Mucosa of rectum (tissue), 2 donors: ENCODE results near the gene HPCAL1.

Experiments used
- H3K27ac ChIP-seq, 2 donors: one replicate each; pipeline ENCODE4 v1.7.0; 2013; ENCODE audit warnings: inconsistent platforms in 2 of 2, low read depth in 2 of 2, low read length in 2 of 2
- H3K27me3 ChIP-seq, 2 donors: one replicate each; pipeline ENCODE4 v1.7.0; 2013; ENCODE audit warnings: low read length in 2 of 2; ENCODE audit not compliant: control insufficient read depth in 2 of 2, insufficient read depth in 2 of 2
- H3K36me3 ChIP-seq, 2 donors: one replicate each; pipeline ENCODE4 v1.7.0; 2013; ENCODE audit warnings: low read length in 2 of 2; ENCODE audit not compliant: control insufficient read depth in 2 of 2, insufficient read depth in 2 of 2
- H3K4me1 ChIP-seq, 2 donors: one replicate each; pipeline ENCODE4 v1.7.0; 2013; ENCODE audit warnings: low read length in 2 of 2, mild to moderate bottlenecking in 1 of 2; ENCODE audit not compliant: control insufficient read depth in 2 of 2, insufficient read depth in 2 of 2
- H3K4me3 ChIP-seq, 2 donors: one replicate each; pipeline ENCODE4 v1.7.0; 2013; ENCODE audit warnings: low read length in 2 of 2
- H3K9ac ChIP-seq, 2 donors: one replicate each; pipeline ENCODE4 v1.7.0; 2013; ENCODE audit warnings: low read length in 2 of 2, low read depth in 1 of 2, mild to moderate bottlenecking in 1 of 2
- H3K9me3 ChIP-seq, 2 donors: one replicate each; pipeline ENCODE4 v1.7.0; 2013; ENCODE audit warnings: low read length in 2 of 2; ENCODE audit not compliant: control insufficient read depth in 2 of 2
- donor health status: healthy.
- donor health status: Normal muscosa, but diverticular disease.

HPCAL1 gene

DNA sequence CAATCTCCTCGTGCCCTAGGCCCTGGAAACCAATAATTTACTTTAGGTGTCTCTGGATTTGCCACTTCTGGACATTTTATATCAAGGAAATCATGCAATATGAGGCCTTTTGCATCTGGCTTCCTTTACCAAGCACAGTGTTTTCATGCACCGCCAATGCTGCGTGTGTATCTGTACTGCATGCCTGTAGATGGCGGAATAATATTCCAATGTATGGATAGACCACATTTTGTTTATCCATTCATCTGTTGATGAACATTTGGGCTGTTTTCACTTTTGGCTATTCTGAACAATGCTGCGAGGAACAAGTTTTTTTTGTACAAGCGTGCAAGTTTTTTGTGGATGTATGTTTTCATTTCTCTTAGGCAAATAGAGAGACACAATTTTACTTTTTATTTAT is 18.9 kb downstream of the HPCAL1 start:
- Histone ChIP-seq H3K4me3 (no peak overlapping the region), H3K9ac (no peak overlapping the region), H3K27me3 (no peaks in the 10 kb centered on the region), H3K9me3 (no peaks in the 10 kb centered on the region), H3K4me1 (peaks cover 11 to 12% of the 10 kb centered on the region in 2 donors), H3K36me3 (peaks cover 0 to 5% of the 10 kb centered on the region in 2 donors), H3K27ac (no peak overlapping the region)

DNA sequence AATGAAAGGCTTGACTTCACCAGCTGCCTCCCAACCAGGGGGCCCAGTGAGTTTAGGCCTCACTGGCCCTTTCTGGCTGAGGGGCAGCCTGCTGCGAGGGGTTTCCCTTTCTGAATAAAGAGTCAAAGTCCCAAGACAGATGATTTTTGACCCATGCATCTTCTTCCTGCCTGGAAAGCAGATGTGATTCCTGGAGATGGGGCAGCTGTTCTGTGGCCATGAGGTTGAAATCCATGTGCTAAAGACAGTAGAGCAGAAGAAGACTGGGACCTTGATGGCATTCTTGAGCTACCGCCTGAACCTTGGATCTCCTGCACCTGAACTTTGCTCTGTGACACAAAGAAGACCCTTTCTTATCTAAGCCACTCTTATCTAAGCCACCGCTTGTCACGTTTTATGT is 19.8 kb downstream of the HPCAL1 start:
- peaks cover 0 to 5% of the 10 kb centered on the region in 2 donors for H3K36me3 ChIP-seq
- no peak overlapping the region for H3K4me3 ChIP-seq
- H3K4me1 ChIP-seq: peaks cover 14 to 18% of the 10 kb centered on the region in 2 donors
- H3K9ac ChIP-seq: no peak overlapping the region
- no peak overlapping the region for H3K27ac ChIP-seq
- no peaks in the 10 kb centered on the region for H3K27me3 ChIP-seq
- no peaks in the 10 kb centered on the region for H3K9me3 ChIP-seq

DNA sequence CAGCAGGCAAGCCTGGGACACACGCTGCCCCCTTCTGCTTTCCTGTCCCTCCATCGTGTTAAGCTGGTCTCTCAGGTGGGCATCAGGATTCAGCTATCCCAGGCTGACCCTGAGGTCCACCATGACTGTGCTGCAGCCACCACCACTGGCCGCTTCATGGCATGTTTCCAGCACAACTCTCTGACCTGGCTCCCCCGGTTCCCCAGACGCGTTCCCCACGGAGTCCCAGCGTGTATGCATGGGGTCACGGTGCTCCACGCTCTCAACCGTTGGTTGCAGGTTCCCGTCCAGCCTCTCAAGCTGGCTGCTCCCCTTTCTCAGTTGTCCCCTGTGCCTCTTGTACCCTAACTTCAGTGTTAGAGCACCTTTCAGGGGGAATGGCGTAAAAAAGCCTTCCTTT is 20.3 kb downstream of the HPCAL1 start:
- Histone ChIP-seq H3K9me3 (no peaks in the 10 kb centered on the region), H3K27ac (no peak overlapping the region), H3K36me3 (peaks cover 0 to 5% of the 10 kb centered on the region in 2 donors), H3K9ac (no peak overlapping the region), H3K4me1 (peaks cover 14 to 23% of the 10 kb centered on the region in 2 donors), H3K4me3 (no peak overlapping the region), H3K27me3 (no peaks in the 10 kb centered on the region)

DNA sequence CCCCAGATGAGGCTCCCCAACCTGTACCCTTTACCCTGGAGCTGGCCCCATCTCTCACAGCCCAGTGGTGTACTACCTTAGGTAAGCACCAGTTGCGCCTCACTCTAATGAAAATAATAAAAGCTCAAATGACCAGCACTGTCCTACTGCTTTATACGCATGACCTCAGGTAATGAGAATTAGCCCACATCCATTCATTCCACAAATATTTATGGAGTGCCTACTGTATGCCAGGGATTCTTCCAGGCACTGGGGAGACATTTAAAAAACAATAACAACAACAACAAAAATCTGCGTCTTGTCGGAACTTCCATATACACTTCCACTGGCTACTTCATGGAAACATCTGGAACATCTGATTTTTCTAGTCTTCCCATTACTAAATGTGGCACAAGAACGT is 20.8 kb downstream of the HPCAL1 start:
- Histone ChIP-seq H3K4me1 (peaks cover 14 to 27% of the 10 kb centered on the region in 2 donors), H3K4me3 (no peak overlapping the region), H3K9me3 (no peaks in the 10 kb centered on the region), H3K36me3 (peaks cover 0 to 5% of the 10 kb centered on the region in 2 donors), H3K27ac (no peak overlapping the region), H3K9ac (no peak overlapping the region), H3K27me3 (no peaks in the 10 kb centered on the region)

DNA sequence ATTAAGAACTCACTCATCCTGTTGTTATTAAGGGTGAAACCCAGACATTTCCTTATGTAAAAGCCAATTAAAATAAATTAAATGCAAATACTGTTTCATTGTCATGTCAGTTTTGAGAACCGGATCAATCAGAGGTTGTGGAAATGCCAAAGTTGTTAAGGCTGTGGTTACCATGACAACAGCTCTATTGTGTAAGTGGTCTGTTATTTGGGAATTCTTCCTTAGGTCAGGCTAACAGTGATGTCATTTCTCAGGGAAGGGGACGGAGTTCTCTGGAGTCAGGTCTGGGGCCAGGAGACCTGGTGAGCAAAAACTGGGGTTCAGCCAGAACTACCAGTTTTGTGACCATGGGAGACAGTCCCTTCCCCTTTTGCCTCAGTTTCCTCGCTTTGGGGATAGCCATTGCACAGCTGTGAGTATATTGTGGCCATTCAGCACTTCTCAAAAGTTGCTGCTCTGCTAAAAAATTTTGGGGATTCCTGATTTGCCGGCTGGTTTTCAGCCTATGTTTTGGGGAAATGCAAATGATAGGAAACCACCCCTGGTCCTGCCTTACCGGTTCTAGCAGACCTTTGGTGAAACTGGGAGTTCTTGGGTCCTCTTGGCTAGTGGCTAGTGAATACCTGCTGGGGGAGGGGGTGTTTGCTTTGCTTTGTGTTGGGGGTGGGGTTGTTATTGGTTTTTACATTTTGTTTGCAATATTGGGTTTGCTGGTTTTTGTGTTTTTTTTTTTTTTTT is 21.6 kb downstream of the HPCAL1 start:
- H3K9me3 ChIP-seq: no peaks in the 10 kb centered on the region
- H3K9ac ChIP-seq: no peak overlapping the region
- H3K36me3 ChIP-seq: peaks cover 0 to 5% of the 10 kb centered on the region in 2 donors
- H3K27ac ChIP-seq: no peak overlapping the region
- peaks cover 17 to 29% of the 10 kb centered on the region in 2 donors for H3K4me1 ChIP-seq
- H3K27me3 ChIP-seq: no peaks in the 10 kb centered on the region
- H3K4me3 ChIP-seq: no peak overlapping the region

DNA sequence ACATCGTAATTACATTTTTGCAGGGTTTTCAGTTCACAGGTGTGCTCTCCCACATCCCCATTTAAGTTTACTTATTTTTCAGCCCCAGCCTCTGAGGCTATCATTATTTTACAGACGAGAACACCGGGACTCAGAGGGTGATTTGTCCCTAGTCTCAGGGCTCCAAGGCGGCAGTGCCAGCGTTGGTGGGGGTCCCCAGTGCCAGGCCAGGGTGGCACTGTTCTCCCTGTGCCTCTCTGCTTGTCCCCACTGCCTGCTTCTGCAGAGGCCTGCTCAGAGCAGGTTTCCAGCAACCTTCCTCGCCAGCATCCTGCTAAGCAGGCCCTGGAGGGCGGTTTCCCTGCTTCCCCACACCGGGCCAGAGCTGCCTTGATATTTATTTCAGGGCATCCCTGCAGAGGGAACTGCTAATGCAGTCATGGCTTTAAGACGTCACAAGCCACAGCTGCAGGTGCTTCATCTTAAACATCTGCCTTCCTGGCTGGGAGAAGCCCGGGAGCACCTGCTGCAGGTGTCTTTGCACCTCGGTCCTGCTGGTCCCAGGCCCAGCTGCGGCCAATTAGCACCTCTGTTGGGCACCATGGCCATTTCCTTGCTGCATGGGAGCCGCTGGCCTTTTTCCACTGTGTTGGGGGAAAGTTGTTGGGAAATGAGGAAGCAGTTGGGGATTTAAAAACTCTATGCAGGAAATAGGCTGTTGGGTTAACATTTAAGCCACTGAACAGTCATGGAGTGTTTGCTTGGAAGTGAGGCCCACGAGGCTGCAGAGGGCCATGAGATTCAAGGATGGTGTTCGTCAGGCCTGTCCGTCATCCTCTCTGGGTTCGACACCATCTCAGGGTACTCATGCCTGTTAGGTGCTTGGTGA is 22.8 kb downstream of the HPCAL1 start:
- Histone ChIP-seq H3K4me3 (peak overlapping the region in 1 of 2 donors; percentile 26), H3K9me3 (no peaks in the 10 kb centered on the region), H3K27me3 (no peaks in the 10 kb centered on the region), H3K9ac (no peak overlapping the region), H3K36me3 (peaks cover 0 to 5% of the 10 kb centered on the region in 2 donors), H3K27ac (peak overlapping the region; percentile 38 to 48), H3K4me1 (peaks cover 27 to 42% of the 10 kb centered on the region in 2 donors)

DNA sequence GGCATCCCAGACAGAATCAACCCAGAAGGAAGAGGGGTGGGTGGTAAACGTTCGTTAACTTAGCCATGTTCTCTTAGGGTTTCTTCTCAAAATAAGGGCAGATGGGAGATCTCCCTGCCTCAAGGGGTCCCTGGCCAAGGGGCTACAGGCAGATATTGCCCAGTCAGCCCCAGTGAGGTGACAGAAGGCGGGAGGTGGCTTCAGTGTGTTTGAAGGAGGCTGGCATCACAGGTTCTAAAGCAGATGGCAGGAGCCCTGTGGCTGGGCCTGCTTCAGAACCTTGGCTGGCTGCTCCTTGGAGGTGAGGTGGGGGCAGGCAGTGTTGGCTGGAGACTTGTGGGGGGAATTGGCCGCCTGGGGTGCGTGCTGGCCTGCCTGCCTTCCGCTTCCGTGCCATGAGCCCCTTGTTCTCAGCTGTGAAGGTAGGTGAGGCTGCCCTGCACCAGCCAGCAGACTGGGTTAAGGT is 23.5 kb downstream of the HPCAL1 start:
- Histone ChIP-seq H3K27ac (peak overlapping the region; percentile 17 to 48), H3K9me3 (no peaks in the 10 kb centered on the region), H3K27me3 (no peaks in the 10 kb centered on the region), H3K4me1 (peaks cover 33 to 47% of the 10 kb centered on the region in 2 donors), H3K4me3 (no peak overlapping the region), H3K9ac (no peak overlapping the region), H3K36me3 (peaks cover 0 to 5% of the 10 kb centered on the region in 2 donors)

DNA sequence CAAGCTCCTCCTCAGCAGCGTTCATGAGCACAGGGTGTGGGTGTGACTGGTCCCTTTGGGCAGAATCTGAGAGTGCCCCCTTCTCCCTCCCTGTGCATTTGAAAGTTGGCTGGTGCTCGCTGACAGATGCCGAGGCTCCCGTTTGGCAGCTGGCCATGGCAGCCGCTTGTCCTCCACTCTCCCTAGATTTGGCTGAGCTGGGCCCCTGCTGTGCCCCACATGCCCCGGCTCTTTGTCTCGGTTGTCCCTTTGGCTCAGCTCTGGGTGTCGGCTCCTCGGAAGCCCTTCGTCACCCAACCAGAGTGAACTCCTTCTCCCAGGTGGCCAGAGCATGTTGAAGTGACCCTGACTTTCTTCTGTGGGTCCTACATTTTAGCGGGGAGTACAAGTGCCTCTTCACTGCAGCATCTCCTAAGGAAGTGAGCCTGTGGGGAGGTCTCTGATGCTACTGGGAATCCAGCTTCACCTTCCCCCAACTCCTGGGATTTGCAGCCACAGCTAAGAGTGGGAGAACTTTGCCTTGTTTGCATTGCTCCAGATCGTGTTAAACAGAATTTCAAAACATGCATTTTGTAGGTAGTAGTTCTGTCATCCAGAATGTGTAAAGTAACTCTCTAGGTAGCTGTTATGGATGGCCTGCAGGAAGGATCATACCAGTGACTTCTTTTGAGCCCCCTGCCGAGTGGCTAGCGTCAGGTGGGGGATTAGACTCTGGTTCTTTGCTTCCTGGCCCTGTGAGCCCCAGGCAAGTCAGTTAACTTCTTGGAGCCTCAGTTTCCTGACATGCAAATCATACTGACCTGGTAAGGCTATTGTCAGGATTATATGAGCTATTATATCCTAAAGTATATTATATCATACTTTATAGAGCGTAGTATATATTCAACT is 24.2 kb downstream of the HPCAL1 start:
- Histone ChIP-seq H3K4me3 (no peak overlapping the region), H3K27ac (no peak overlapping the region), H3K4me1 (peaks cover 40 to 55% of the 10 kb centered on the region in 2 donors)

DNA sequence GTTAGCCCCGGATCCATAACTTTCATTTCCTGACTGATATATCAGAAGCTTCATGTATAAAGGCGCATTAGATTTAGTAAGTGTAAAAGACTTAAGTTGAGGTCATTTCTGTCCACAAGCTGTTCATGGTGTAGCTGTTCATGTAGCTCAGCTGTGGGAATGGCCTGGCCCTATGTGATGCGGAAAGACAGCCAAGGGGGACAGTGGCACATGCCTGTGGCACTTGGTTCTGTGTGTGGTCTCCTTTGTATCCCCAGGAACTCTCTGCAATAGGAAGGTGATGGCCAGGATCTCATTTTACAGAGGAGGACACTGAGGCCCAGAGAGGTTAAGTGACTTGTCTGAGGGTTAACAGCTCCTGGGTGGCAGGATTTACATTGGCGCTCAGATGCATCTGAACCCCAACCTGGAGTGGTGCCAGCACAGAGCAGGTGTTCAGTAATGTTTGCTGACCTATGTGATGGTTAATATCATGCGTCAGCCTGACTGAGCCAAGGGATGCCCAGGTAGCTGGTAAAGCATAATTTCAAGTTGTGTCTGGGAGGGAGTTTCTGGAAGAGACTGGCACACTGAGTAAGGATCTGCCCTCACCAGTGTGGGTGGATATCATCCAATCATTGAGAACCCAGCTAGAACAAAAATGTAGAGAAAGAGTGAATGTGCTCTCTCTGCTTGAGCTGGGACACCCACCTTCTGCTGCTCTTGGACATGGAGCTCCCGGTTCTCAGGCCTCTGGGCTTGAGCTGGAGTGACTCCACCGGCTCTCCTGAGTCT is 25.4 kb downstream of the HPCAL1 start:
- Histone ChIP-seq H3K9ac (no peak overlapping the region), H3K4me1 (peaks cover 40 to 57% of the 10 kb centered on the region in 2 donors), H3K4me3 (no peak overlapping the region), H3K36me3 (peaks cover 0 to 1% of the 10 kb centered on the region in 2 donors), H3K9me3 (no peaks in the 10 kb centered on the region), H3K27ac (no peak overlapping the region), H3K27me3 (no peaks in the 10 kb centered on the region)

More for the DNA sequence above, 24.2 kb downstream of the HPCAL1 start:
- H3K9ac ChIP-seq: no peak overlapping the region
- H3K36me3 ChIP-seq: peaks cover 0 to 5% of the 10 kb centered on the region in 2 donors
- H3K27me3 ChIP-seq: no peaks in the 10 kb centered on the region
- no peaks in the 10 kb centered on the region for H3K9me3 ChIP-seq
